HT1080 (cell line): ENCODE measurements around the gene MDN1. TPM values are rescaled to one million over a fixed set of nuclear protein-coding genes. Genes with fewer than 3 reads are reported as not detected.

ENCODE experiments used
- DNase-seq: peaks from one replicate; pipeline ENCODE4 v3.0.0-alpha.2; 2015; ENCODE audit warnings: low read depth
- small RNA-seq: library from RNA; depleted of rRNA; stranded (forward); fragments of <200 nt; gene quantifications from one replicate; pipeline ENCODE3, GENCODE V24; 2014
- total RNA-seq: library from RNA; depleted of rRNA; stranded (reverse); fragments of >200 nt; shearing (Covaris generic); gene quantifications from 2 replicates; pipeline ENCODE4 v1.2.3, GENCODE V29; 2014; rRNA removed

MDN1 gene
- total RNA-seq, 1 experiment from 2014 or later: 19.8 TPM

DNA sequence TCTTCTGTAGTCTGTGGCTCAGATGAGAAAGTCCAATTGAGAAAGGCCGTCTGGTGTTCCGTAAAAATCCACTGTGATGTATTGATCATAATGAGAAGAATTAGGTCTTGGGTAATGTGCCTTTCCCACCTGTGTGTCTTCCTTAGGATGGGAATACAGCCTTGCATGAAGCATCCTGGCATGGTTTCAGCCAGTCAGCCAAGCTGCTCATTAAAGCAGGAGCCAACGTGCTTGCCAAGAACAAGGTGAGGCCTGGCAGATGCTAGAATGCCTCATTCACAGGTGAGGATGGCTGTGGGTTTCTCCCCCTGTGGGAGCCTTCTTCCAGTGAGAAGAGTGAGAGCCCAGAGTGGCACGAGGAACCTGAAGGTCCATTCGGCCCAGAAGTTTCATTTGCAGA, 213.7 kb downstream of the MDN1 start:
- DNase-seq: no peak

DNA sequence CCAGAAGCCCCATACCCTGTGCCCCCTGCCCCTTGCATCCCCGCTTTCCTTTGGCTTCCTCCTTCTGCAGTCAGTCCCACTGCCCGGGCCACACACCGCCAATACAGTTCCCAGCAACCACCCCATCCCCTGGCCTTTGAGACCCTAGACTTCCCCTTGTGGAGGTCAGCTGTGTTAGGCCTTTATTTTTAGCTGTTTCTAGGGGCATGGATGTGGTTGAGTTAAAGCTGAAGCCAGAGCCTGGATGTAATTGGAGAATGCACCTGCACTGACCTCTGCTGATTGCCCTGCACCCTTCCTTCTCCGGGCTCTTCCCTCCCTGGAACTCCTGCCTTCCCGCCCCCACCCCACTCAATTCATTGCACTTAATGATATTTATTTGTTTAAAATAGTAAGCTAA, 214.9 kb downstream of the MDN1 start:
- no peak for DNase-seq

DNA sequence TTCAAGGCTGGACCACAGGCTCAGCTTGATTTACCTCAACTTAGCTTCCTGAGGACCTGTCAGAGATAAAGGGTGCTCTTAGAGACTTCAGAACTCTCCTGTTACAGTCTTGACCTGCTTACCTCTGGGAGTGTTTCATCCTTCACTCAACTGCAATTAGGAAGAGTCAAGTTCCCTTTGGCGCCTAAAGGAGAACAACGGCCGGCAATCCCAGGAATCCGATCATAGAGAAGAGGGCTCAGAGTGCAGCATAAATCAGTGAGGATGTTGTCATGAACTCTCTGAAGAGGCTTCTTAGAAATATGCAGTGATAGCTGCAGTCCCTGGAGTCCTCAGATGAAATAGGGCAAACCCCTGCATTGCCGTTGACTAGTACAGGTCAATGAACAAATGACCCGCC, 217.4 kb downstream of the MDN1 start:
- DNase-seq: no peak

DNA sequence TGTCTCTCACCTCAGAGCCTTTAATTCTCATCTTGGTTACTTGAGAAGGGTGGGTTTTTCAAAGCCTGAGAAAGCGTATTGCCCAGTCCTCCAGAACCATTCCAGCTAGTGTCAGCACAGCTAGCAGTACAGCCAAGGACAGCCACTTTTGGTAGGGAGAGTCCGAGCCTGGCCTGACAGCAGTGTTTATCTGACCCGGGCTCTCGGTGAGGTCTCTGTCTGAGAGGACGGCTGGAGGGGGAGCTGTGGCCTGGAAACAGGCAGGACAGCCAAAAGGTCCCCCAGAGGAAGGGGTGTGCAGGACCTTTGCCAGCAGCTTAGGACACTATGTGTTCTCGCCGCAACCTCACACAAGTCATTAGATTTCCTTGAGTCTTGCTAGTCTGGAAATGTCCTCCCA, 219.9 kb downstream of the MDN1 start:
- no peak for DNase-seq

DNA sequence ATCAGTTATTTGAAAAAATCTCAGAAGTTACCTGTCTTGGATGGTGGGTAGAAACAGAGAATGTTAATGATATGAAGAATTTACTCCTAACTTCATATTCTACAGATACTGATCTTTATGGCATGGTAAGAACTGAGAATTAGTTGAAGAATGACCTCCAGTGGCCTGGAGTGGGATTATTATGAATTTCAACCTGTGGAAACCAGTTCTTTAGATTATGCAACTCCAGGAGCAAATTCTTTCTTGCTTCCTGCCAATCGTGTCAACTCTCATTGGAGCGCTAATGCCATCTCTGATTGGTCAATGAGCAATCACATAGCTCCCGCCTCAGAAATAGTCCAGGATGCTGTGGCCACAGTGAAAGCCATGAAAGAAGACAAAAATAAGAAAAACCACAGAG, 221.6 kb downstream of the MDN1 start:
- DNase-seq: peak; percentile 52

DNA sequence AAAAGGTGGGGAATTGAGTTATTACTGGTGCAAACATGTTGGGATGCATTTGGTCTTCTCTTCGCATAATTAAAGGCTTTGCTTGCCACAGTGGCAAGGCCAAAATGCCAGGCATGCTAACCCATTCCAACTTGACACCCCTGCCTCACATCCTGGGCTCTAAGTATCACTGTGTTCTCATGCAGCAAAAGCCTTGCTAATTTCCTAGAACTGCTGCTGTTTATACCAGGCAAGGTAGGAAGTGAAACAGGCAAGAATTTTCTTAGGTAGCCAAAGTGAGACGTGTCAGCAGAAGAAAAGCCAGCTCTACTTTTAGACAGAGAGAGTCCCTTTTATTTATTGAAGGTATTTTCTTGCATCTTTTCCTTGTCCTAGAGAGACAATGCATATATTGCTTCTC, 222.2 kb downstream of the MDN1 start:
- DNase-seq: no peak

DNA sequence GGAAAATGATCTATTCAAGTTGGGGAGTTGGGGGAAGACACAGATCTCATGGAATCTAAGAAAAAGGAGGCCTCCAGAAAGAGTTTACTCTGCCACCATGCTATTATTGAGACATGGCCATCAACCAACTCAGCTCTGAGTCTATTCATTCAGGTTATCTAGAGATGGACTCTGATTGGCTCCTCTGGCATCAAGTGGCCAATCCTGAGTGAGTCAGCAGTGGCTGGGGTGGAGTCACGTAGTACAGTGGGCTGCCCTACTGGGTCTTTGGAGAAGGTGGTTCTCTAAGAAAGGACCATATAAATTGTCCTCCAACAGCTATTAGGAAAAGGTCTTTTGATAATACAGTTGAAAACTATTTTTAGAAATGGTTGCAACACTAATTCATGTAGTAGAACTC, 223.1 kb downstream of the MDN1 start:
- DNase-seq: no peak

DNA sequence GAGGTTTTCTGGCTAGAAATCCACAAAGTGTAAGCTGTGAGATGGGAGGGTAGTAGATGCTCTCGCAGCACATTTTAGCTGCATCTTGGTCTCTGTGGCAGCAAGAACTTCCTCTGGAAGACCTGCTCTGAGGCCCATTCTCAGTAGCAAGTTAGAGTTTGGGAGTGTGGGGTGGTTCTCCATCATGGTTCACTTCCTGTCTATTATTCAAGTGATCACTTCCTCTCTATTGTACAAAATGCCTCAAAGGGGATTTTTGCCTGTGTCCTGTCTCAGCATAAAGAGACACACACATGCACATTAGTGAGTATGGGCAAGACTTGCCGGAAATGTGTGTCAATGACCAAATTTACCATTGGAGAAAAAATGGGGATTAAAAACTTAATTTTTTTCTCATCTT, 223.5 kb downstream of the MDN1 start:
- no peak for DNase-seq

Small RNA genes lying within 50 kb of the gene (small RNA-seq; reads per million reads assigned to genes)
- gene DNAJC19P6 (not detected), gene RF00019 (not detected)

Other genes starting within 250 kb of the MDN1 start
- 16.4 and 24.4 TPM in 2 replicates for gene LYRM2, start 181.0 kb downstream of the MDN1 start, total RNA-seq
- gene CASP8AP2, start 10.1 kb upstream of the MDN1 start, total RNA-seq: 5.9 and 6.2 TPM in 2 replicates
- gene GJA10, start 74.7 kb upstream of the MDN1 start, total RNA-seq: not detected in 2 replicates